Large intestine (tissue), 3 donors: ENCODE results near the gene ARID4B. TPM values are rescaled to one million over a fixed set of nuclear protein-coding genes. Genes with fewer than 3 reads are reported as not detected.
"Not testable (repeated sequence)": the region's sequence is repeated elsewhere in the genome, so short reads cannot be mapped to it uniquely, and the experiment has no call there.

Source experiments
- DNase-seq, 2 donors: peaks; one replicate each; pipeline versions ENCODE4 v3.0.0 to v3.0.0-alpha.2; 2013
- H3K27ac ChIP-seq: one replicate; pipeline ENCODE4 v1.5.1; 2013; ENCODE audit warnings: low read length
- H3K27me3 ChIP-seq: 2 replicates; pipeline ENCODE4 v1.6.1; 2013; ENCODE audit warnings: low read length; ENCODE audit not compliant: control insufficient read depth, insufficient read depth
- H3K36me3 ChIP-seq: 2 replicates; pipeline ENCODE4 v1.6.1; 2013; ENCODE audit warnings: low read length; ENCODE audit not compliant: control insufficient read depth, insufficient read depth
- H3K4me1 ChIP-seq: one replicate; pipeline ENCODE4 v1.6.1; 2013; ENCODE audit warnings: low read length; ENCODE audit not compliant: control insufficient read depth, insufficient read depth
- H3K4me3 ChIP-seq: one replicate; pipeline ENCODE4 v1.5.1; 2013; ENCODE audit warnings: low read length
- H3K9me3 ChIP-seq: one replicate; pipeline ENCODE4 v1.6.1; 2013; ENCODE audit warnings: mild to moderate bottlenecking, low read depth, low read length, moderate library complexity; ENCODE audit not compliant: control insufficient read depth
- WGBS: methylation state at CpG from one replicate; pipeline ENCODE4 v1.1.5; 2013; ENCODE audit warnings: low lambda C conversion rate; ENCODE audit not compliant: insufficient coverage; 5-methylcytosine and 5-hydroxymethylcytosine counted together
- polyA plus RNA-seq: library from polyadenylated mRNA; unstranded; fragments of 120-200 nt; gene quantifications from one replicate; pipeline ENCODE4 v1.2.1, GENCODE V29; 2013

The ARID4B gene
- polyA plus RNA-seq, 1 donor: 27.0 TPM

DNA sequence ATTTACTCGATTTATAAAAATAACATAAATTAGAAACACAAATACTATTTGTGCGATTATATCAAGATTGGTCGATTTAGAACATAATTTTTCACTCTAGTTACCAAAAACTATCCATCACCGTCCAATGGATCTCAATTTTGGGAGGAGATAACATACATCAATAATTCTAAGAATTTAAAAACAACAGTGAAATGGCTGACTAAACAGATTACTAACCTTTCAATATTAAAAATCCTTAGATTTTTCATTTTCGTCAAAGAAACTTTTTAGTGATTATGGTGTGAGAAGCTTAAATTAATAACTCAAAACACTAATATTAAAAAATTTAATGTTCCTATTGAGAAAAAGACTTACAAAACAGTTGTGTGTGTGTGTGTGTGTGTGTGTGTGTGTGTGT, 91.9 kb downstream of the ARID4B start:
- Histone ChIP-seq H3K9me3 (no peaks in the 10 kb centered on the region), H3K27ac (no peak overlapping the region), H3K27me3 (no peaks in the 10 kb centered on the region), H3K4me1 (no peaks in the 10 kb centered on the region), H3K4me3 (no peak overlapping the region), H3K36me3 (peaks cover 24% of the 10 kb centered on the region)
- WGBS: 91% methylated on average over 3 of the region's 5 CpGs
- DNase-seq: no peak

DNA sequence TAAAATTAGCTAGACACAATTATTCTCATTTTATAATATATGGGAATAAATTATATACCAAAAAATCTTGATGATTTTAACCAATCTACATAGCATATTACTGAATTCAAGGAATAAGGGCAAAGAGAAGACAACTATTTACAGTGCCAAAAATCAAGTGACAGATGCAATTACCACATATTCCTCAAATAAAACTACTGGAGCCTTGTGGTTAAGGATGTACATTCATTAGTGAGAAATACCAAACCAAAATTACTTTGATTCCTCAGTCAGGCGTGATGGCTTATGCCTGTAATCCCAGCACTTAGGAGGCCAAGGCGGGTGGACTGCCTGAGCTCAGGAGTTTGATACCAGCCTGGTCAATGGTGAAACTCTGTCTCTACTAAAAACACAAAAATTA, 98.1 kb downstream of the ARID4B start:
- no peaks in the 10 kb centered on the region for H3K4me1 ChIP-seq
- H3K36me3 ChIP-seq: peaks cover 32% of the 10 kb centered on the region
- no CpG with 5 or more reads among the region's 2 CpGs for WGBS
- H3K4me3 ChIP-seq: no peak overlapping the region
- H3K9me3 ChIP-seq: no peaks in the 10 kb centered on the region
- no peaks in the 10 kb centered on the region for H3K27me3 ChIP-seq
- DNase-seq: no peak
- no peak overlapping the region for H3K27ac ChIP-seq

DNA sequence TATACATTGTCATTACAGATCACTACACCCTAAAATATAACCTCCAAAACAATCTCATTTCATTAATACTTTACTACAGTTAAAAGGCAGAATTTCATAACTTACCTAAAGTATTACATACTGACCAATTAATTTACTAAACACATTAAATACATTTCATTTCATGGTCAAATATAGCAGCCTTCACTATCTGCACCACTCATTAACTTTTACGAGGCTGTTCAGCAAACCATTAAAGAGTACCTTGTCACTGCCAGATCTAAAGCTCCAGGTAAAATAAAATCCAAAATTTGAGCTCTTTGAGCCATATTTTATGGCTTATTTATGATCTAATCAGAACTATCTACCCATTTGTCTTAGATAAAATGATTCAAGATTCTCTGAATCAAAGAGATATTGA, 100.6 kb downstream of the ARID4B start:
- Histone ChIP-seq H3K27me3 (no peaks in the 10 kb centered on the region), H3K27ac (no peak overlapping the region), H3K36me3 (peaks cover 35% of the 10 kb centered on the region), H3K9me3 (no peaks in the 10 kb centered on the region), H3K4me1 (no peaks in the 10 kb centered on the region), H3K4me3 (no peak overlapping the region)
- WGBS: 40% methylated on average over 1 of the region's 1 CpG
- DNase-seq: no peak

DNA sequence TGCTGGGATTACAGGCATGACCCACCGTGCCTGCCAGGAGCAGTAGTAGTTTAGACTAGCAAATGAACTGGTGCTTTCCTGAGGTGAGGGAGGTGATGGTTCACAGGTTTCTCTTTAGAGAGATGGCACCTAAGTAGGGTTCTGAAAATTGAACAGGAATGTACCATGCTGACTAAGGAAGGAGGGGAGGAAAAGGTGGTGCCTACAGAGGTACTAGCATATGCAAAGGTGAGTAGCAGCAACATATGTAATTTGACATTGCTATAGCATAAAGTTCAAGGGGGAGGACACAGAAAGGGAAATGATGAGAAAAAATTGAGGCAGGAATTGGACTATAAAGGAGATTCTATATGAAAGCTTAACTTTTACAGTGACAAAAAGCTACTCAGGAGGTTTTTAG, 101.0 kb downstream of the ARID4B start:
- Histone ChIP-seq H3K27ac (no peak overlapping the region), H3K27me3 (no peaks in the 10 kb centered on the region), H3K4me3 (no peak overlapping the region), H3K9me3 (no peaks in the 10 kb centered on the region), H3K36me3 (peaks cover 38% of the 10 kb centered on the region), H3K4me1 (no peaks in the 10 kb centered on the region)
- no CpG with 5 or more reads among the region's 1 CpG for WGBS
- DNase-seq: no peak

DNA sequence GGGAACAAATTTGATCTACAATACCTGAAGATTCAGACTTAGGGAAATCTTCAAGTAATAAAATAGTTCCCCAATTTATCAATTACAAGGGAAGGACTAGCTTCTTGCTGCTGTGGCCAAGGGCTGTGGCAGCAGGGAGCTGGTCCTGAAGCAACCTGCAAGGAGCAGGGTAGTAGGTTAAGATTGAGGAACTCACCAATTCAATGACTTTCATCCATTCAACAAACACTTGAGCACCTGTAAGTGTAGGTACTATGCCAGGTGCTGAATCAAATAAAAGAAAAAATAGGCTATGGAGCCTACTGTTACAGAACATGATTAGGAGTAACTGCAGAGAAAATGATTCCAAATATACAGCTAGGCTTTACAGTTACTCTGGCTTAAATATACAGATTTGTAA, 102.7 kb downstream of the ARID4B start:
- Histone ChIP-seq H3K36me3 (peaks cover 42% of the 10 kb centered on the region), H3K27me3 (no peaks in the 10 kb centered on the region), H3K9me3 (no peaks in the 10 kb centered on the region), H3K27ac (no peak overlapping the region), H3K4me1 (no peaks in the 10 kb centered on the region), H3K4me3 (no peak overlapping the region)
- no peak for DNase-seq

DNA sequence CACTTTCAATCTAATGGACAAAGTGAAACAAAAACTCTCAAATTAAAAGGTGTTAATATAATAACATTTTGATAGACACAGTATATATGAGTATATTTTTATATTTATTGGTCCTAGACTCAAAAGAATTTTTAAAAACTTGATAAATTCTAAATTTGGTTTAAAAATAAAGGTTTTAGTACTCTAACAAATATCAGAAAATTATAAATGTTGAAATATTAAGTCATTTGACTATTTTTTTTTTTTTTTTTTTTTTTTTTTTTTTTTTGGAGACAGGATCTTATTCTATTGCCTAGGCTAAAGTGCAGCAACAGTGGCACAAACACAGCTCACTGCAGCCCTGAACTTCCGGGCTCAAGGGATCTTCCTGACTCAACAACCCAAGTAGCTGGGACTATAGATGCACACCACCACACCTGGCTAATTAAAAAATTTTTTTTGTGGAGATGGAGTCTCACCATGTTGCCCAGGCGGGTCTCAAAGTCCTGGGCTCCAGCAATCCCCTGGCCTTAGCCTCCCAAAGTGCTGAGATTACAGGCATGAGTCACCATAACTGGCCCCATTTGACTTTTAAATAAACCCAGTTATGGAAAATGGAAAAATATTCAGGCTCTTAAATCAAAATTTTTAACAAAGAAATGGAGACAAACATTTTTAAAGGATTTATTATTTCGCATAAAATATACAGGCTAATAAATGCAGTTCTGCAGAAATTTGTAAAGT, 106.2 kb downstream of the ARID4B start:
- H3K27me3 ChIP-seq: no peaks in the 10 kb centered on the region
- H3K9me3 ChIP-seq: no peaks in the 10 kb centered on the region
- no peaks in the 10 kb centered on the region for H3K4me1 ChIP-seq
- H3K27ac ChIP-seq: no peak overlapping the region
- H3K4me3 ChIP-seq: no peak overlapping the region
- no peak for DNase-seq
- 100% methylated on average over 1 of the region's 3 CpGs for WGBS
- H3K36me3 ChIP-seq: peaks cover 30% of the 10 kb centered on the region

DNA sequence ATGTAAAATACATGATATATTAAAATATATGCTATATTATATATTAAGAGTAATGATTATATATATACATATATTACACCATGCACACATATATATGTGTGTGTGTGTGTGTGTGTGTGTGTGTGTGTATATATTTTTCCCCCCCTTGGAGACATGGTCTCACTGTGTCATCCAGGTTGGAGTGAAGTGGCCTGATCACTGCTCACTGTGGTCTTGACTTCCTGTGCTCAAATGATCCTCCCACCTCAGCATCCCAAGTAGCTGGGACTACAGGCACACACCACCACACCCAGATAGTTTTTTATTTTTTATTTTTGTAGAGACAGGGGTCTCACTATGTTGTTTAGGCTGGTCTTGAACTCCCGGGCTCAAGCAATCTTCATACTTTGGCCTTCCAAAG, 112.5 kb downstream of the ARID4B start:
- Histone ChIP-seq H3K27ac (no peak overlapping the region), H3K4me3 (no peak overlapping the region), H3K4me1 (no peaks in the 10 kb centered on the region), H3K9me3 (no peaks in the 10 kb centered on the region), H3K36me3 (peaks cover 23% of the 10 kb centered on the region), H3K27me3 (no peaks in the 10 kb centered on the region)
- WGBS: 100% methylated on average over 1 of the region's 1 CpG
- no peak for DNase-seq

DNA sequence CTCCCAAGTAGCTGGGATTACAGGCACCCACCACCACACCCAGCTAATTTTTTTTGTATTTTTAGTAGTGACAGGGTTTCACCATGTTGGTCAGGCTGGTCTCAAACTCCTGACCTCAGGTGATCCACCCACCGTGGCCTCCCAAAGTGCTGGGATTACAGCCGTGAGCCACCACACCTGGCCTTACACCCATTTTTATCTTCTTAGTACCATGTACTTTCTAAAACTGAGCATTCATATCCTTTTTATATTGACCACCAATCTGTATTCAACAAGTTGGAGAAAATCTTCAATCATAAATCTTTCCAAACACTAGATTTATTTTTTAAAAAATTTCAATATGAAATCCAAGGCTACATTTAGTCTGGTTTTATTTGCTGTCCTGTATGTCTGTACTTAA, 113.0 kb downstream of the ARID4B start:
- H3K4me1 ChIP-seq, H3K27me3 ChIP-seq, DNase-seq, H3K9me3 ChIP-seq, H3K4me3 ChIP-seq, H3K27ac ChIP-seq: not testable (repeated sequence)
- peaks cover 24% of the 10 kb centered on the region for H3K36me3 ChIP-seq
- no CpG with 5 or more reads among the region's 2 CpGs for WGBS

DNA sequence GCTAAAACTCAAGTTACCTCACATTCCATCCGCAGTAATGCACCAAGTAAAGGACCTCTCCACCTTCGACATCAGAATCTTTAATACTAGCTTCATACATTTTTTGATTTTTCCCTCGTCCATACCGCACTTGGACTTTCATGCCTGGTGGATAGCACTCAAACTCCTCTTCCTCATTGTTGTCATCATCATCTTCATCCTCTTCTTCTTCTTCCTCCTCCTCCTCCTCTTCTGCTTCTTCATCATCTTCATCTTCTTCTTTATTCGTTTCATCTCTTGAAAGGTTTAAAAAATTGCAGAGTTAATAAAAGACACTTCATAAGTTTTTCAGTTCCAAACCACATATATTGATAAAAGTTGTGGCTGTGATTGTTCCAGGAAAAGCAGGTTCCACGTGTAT, 114.2 kb downstream of the ARID4B start:
- H3K4me1 ChIP-seq: no peaks in the 10 kb centered on the region
- no peak overlapping the region for H3K27ac ChIP-seq
- no peaks in the 10 kb centered on the region for H3K9me3 ChIP-seq
- H3K4me3 ChIP-seq: no peak overlapping the region
- no peaks in the 10 kb centered on the region for H3K27me3 ChIP-seq
- no peak for DNase-seq
- H3K36me3 ChIP-seq: peaks cover 30% of the 10 kb centered on the region
- WGBS: 95% methylated on average over 6 of the region's 6 CpGs

DNA sequence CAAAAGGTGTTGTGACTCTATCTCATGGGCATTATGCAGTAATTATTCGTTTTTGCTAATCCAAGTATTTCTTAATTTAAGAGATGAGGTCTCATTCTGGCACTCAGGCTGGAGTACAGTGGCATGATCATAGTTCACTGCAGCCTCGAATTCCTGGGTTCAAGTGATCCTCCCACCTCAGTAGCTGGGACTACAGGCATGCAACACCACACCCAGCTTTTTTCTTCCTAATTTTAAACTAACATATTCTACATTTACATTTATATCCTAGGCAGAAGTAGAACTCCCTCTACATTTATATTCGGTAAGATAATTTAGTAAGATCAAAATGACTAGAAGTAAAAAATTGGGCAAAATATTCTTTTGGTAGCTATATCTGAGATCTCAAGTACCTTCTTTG, 116.5 kb downstream of the ARID4B start:
- Histone ChIP-seq H3K36me3 (peaks cover 34% of the 10 kb centered on the region), H3K27me3 (no peaks in the 10 kb centered on the region), H3K9me3 (no peaks in the 10 kb centered on the region), H3K4me1 (no peaks in the 10 kb centered on the region), H3K27ac (no peak overlapping the region), H3K4me3 (no peak overlapping the region)
- WGBS: 100% methylated on average over 1 of the region's 3 CpGs
- DNase-seq: no peak

DNA sequence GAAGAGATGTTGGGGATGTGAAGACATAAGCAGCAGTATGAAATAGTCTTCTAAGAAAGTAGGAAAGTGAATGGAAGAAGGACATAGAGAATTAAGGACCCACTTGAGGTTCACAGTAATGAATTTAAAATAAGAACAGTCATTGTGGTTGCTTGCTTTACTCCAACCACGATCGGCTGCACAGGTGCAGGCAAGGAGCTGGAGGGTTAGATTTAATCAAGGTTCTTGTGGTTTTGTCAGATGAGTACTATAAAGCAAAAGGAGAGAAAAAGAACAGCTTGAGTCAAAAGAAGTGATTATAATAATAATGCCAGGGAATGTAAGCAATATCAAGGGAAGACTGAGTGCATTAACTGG, 120.8 kb downstream of the ARID4B start:
- Histone ChIP-seq H3K4me3 (no peak overlapping the region), H3K9me3 (no peaks in the 10 kb centered on the region), H3K27ac (no peak overlapping the region), H3K4me1 (no peaks in the 10 kb centered on the region), H3K36me3 (peaks cover 33% of the 10 kb centered on the region), H3K27me3 (no peaks in the 10 kb centered on the region)
- WGBS: 100% methylated on average over 2 of the region's 2 CpGs
- DNase-seq: no peak
